ENCODE results near the gene FES. TPM values are rescaled to one million over a fixed set of nuclear protein-coding genes. Genes with fewer than 3 reads are reported as not detected.
A peak's percentile ranks its signal among the peaks of the same experiment; 100 is the strongest.

FES gene
- total and polyA plus RNA-seq, 7 donors: 4.9 to 35.5 (median 28.0) TPM

- no peak for DNase-seq
- intact Hi-C loops (cut with DNase I): no loop called here
- no peak within 1 kb of the TSS for H3K4me3 ChIP-seq
- H3K9me3 ChIP-seq: no peaks in the 10 kb centered on the region
- no peaks in the 10 kb centered on the region for H3K27me3 ChIP-seq
- 21 to 64% methylated on average over 6 of the region's 6 CpGs for WGBS, 2 donors
- peaks cover 0 to 37% (median 23%) of the 10 kb centered on the region in 4 donors for H3K4me1 ChIP-seq
- TF ChIP-seq POLR2AphosphoS5 (IDR thresholded peaks at IDR 0.05) (no peak), EP300 (IDR thresholded peaks at IDR 0.05) (no peak), POLR2A (IDR thresholded peaks at IDR 0.05) (no peak)
- TF ChIP-seq, protein P1, sequence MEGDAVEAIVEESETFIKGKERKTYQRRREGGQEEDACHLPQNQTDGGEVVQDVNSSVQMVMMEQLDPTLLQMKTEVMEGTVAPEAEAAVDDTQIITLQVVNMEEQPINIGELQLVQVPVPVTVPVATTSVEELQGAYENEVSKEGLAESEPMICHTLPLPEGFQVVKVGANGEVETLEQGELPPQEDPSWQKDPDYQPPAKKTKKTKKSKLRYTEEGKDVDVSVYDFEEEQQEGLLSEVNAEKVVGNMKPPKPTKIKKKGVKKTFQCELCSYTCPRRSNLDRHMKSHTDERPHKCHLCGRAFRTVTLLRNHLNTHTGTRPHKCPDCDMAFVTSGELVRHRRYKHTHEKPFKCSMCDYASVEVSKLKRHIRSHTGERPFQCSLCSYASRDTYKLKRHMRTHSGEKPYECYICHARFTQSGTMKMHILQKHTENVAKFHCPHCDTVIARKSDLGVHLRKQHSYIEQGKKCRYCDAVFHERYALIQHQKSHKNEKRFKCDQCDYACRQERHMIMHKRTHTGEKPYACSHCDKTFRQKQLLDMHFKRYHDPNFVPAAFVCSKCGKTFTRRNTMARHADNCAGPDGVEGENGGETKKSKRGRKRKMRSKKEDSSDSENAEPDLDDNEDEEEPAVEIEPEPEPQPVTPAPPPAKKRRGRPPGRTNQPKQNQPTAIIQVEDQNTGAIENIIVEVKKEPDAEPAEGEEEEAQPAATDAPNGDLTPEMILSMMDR (IDR thresholded peaks at IDR 0.05): no peak
- peak within 1 kb of the TSS; percentile 22 to 95 (median 93) for H3K27ac ChIP-seq
- H3K36me3 ChIP-seq: no peaks in the 10 kb centered on the region
Observed at GRCh38 chr15:90868261-90868689, 16.0 kb upstream of the FES start, which contains the start of gene FURIN. TSS of gene FURIN (plus strand) at chr15:90868588. CDS start at chr15:90875741, 7,153 bp downstream.

- no peak for TF ChIP-seq EP300 (IDR thresholded peaks at IDR 0.05)
- TF ChIP-seq, protein P1 (IDR thresholded peaks at IDR 0.05): no peak
- TF ChIP-seq POLR2AphosphoS5 (IDR thresholded peaks at IDR 0.05): no peak
- no peak for TF ChIP-seq POLR2A (IDR thresholded peaks at IDR 0.05)
- H3K27ac ChIP-seq: peak overlapping the region; percentile 22 to 95 (median 93)
- H3K9me3 ChIP-seq: no peaks in the 10 kb centered on the region
- no peak overlapping the region for H3K4me3 ChIP-seq
- no peak for DNase-seq
- H3K27me3 ChIP-seq: no peaks in the 10 kb centered on the region
- peaks cover 0 to 46% (median 30%) of the 10 kb centered on the region in 4 donors for H3K4me1 ChIP-seq
- intact Hi-C loops (cut with DNase I): no loop called here
- H3K36me3 ChIP-seq: no peaks in the 10 kb centered on the region
Observed at GRCh38 chr15:90869140-90869541, 15.2 kb upstream of the FES start.

GRCh38 chr15:90869601-90870353 lies 14.5 kb upstream of the FES start:
- H3K9me3 ChIP-seq: no peaks in the 10 kb centered on the region
- 36 to 40% methylated on average over 9 of the region's 9 CpGs for whole genome bisulfite sequencing, 2 donors
- intact Hi-C loops (cut with DNase I): loop anchor here (5.0 kb wide), 1 partner anchor 152 kb away; the partner anchor contains the start of gene BLM
- DNase-seq: peak; percentile 87
- peak overlapping the region; percentile 22 to 95 (median 93) for H3K27ac ChIP-seq
- no peaks in the 10 kb centered on the region for H3K27me3 ChIP-seq
- H3K36me3 ChIP-seq: no peaks in the 10 kb centered on the region
- TF ChIP-seq EP300 (IDR thresholded peaks at IDR 0.05) (peak in 1 of 4 donors; percentile 3), POLR2A (IDR thresholded peaks at IDR 0.05) (no peak), POLR2AphosphoS5 (IDR thresholded peaks at IDR 0.05) (peak in 2 of 4 donors; percentile 48 to 75)
- TF ChIP-seq, protein P1 (IDR thresholded peaks at IDR 0.05): no peak
- peaks cover 0 to 50% (median 31%) of the 10 kb centered on the region in 4 donors for H3K4me1 ChIP-seq
- no peak overlapping the region for H3K4me3 ChIP-seq

- TF ChIP-seq POLR2AphosphoS5 (IDR thresholded peaks at IDR 0.05): no peak
- TF ChIP-seq, protein P1 (IDR thresholded peaks at IDR 0.05): no peak
- no peak for TF ChIP-seq POLR2A (IDR thresholded peaks at IDR 0.05)
- no peak for TF ChIP-seq EP300 (IDR thresholded peaks at IDR 0.05)
- H3K27ac ChIP-seq: peak overlapping the region; percentile 91 to 97 (median 95)
- H3K36me3 ChIP-seq: peaks cover 0 to under 1% (median under 1%) of the 10 kb centered on the region in 4 donors
- peak overlapping the region; percentile 64 to 99 (median 90) for H3K4me3 ChIP-seq
- H3K9me3 ChIP-seq: no peaks in the 10 kb centered on the region
- H3K4me1 ChIP-seq: peaks cover 0 to 50% (median 31%) of the 10 kb centered on the region in 4 donors
- WGBS, 2 donors: 32 to 36% methylated on average over 19 of the region's 19 CpGs
- no peaks in the 10 kb centered on the region for H3K27me3 ChIP-seq
- no peak for DNase-seq
- intact Hi-C loops (cut with DNase I): loop anchor here (5.0 kb wide), 1 partner anchor 153 kb away; the partner anchor contains the start of gene BLM
Observed at GRCh38 chr15:90870354-90871138, 13.8 kb upstream of the FES start.
